Duodenal mucosa (tissue), 2 donors: ENCODE data around the gene KDM6B.
"Not testable (repeated sequence)": the region's sequence is repeated elsewhere in the genome, so short reads cannot be mapped to it uniquely, and the experiment has no call there.

Experiments
- H3K27ac ChIP-seq: one replicate; pipeline ENCODE4 v1.7.0; 2013; ENCODE audit warnings: low read depth, low read length
- H3K27me3 ChIP-seq, 2 donors: one replicate each; pipeline ENCODE4 v1.7.0; 2013; ENCODE audit warnings: low read length in 2 of 2, control low read depth in 1 of 2; ENCODE audit not compliant: insufficient read depth in 2 of 2, control insufficient read depth in 1 of 2
- H3K36me3 ChIP-seq, 2 donors: one replicate each; pipeline ENCODE4 v1.7.0; 2013; ENCODE audit warnings: low read length in 2 of 2, control low read depth in 1 of 2; ENCODE audit not compliant: insufficient read depth in 2 of 2, control insufficient read depth in 1 of 2
- H3K4me1 ChIP-seq, 2 donors: one replicate each; pipeline ENCODE4 v1.7.0; 2013; ENCODE audit warnings: low read length in 2 of 2, control low read depth in 1 of 2; ENCODE audit not compliant: insufficient read depth in 2 of 2, control insufficient read depth in 1 of 2
- H3K4me3 ChIP-seq, 2 donors: one replicate each; pipeline ENCODE4 v1.7.0; 2013; ENCODE audit warnings: low read length in 2 of 2, low read depth in 1 of 2
- H3K9ac ChIP-seq, 2 donors: one replicate each; pipeline ENCODE4 v1.7.0; 2013; ENCODE audit warnings: low read length in 2 of 2, low read depth in 1 of 2
- H3K9me3 ChIP-seq, 2 donors: one replicate each; pipeline ENCODE4 v1.7.0; 2013; ENCODE audit warnings: low read length in 2 of 2, control low read depth in 1 of 2; ENCODE audit not compliant: control insufficient read depth in 1 of 2

KDM6B gene

GRCh38 chr17:7857713-7858521, 23.9 kb downstream of the KDM6B start, which contains the start of gene CYB5D1:
TSS of gene CYB5D1 (plus strand) at chr17:7858003. CDS start at chr17:7858135, 132 bp downstream.
- Histone ChIP-seq H3K4me3 (peak within 1 kb of the TSS; percentile 87 to 91), H3K36me3 (peaks cover 5 to 17% of the 10 kb centered on the region in 2 donors), H3K27me3 (no peaks in the 10 kb centered on the region), H3K27ac (peak within 1 kb of the TSS; percentile 91), H3K4me1 (peaks cover 28 to 36% of the 10 kb centered on the region in 2 donors), H3K9me3 (no peaks in the 10 kb centered on the region), H3K9ac (peak within 1 kb of the TSS; percentile 78 to 79)

DNA sequence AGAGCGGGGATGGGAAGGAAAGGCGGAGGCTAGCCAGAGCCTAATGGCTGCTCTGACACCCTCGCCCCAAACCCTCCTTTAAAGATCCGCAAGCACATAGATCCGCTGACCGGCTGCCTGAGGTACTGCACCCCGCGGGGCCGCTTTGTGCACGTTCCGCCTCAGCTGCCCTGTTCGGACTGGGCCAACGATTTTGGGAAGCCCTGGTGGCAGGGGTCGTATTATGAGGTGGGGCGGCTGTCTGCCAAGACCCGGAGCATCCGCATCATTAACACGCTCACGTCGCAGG, 24.4 kb downstream of the KDM6B start:
- Histone ChIP-seq H3K4me1 (peaks cover 31 to 36% of the 10 kb centered on the region in 2 donors), H3K4me3 (peak overlapping the region; percentile 87 to 91), H3K36me3 (peaks cover 3 to 14% of the 10 kb centered on the region in 2 donors), H3K9ac (peak overlapping the region; percentile 78), H3K27ac (no peak overlapping the region), H3K27me3 (no peaks in the 10 kb centered on the region), H3K9me3 (no peaks in the 10 kb centered on the region)

GRCh38 chr17:7859028-7859427, 25.0 kb downstream of the KDM6B start:
- peak overlapping the region; percentile 87 to 91 for H3K4me3 ChIP-seq
- peaks cover 31 to 36% of the 10 kb centered on the region in 2 donors for H3K4me1 ChIP-seq
- no peak overlapping the region for H3K27ac ChIP-seq
- H3K27me3 ChIP-seq = no peaks in the 10 kb centered on the region
- H3K36me3 ChIP-seq = peaks cover 3 to 14% of the 10 kb centered on the region in 2 donors
- H3K9ac ChIP-seq = peak overlapping the region; percentile 78
- no peaks in the 10 kb centered on the region for H3K9me3 ChIP-seq

GRCh38 chr17:7862692-7863437, 28.8 kb downstream of the KDM6B start:
- Histone ChIP-seq H3K9ac (no peak overlapping the region), H3K36me3 (peaks cover 0 to 8% of the 10 kb centered on the region in 2 donors), H3K27me3 (no peaks in the 10 kb centered on the region), H3K27ac (no peak overlapping the region), H3K9me3 (no peaks in the 10 kb centered on the region), H3K4me3 (no peak overlapping the region), H3K4me1 (peaks cover 16 to 19% of the 10 kb centered on the region in 2 donors)

DNA sequence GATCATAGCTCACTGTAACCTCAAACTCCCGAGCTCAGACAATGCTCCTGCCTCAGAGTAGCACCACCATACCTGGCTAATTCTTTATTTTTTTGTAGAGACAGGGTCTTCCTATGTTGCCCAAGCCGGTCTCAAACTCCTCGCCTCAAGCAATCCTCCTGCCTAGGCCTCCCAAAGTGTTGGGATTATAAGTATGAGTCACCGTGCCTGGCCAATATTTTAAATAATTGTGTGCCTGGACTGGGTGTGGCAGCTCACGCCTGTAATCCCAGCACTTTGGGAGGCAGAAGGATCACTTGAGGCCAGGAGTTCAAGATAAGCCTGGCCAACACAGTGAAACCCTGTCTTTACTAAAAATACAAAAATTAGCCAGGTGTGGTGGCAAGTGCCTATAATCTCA, 30.4 kb downstream of the KDM6B start:
- H3K4me3 ChIP-seq, H3K27me3 ChIP-seq, H3K36me3 ChIP-seq, H3K27ac ChIP-seq, H3K9ac ChIP-seq, H3K9me3 ChIP-seq, H3K4me1 ChIP-seq: not testable (repeated sequence)

GRCh38 chr17:7864995-7865650, 31.1 kb downstream of the KDM6B start:
- peaks cover 3 to 9% of the 10 kb centered on the region in 2 donors for H3K4me1 ChIP-seq
- peaks cover 0 to 3% of the 10 kb centered on the region in 2 donors for H3K36me3 ChIP-seq
- no peaks in the 10 kb centered on the region for H3K27me3 ChIP-seq
- no peak overlapping the region for H3K27ac ChIP-seq
- H3K9ac ChIP-seq = no peak overlapping the region
- H3K9me3 ChIP-seq = no peaks in the 10 kb centered on the region
- no peak overlapping the region for H3K4me3 ChIP-seq

- Histone ChIP-seq H3K4me1 (peaks cover 0 to 9% of the 10 kb centered on the region in 2 donors), H3K9ac (no peak overlapping the region), H3K9me3 (no peaks in the 10 kb centered on the region), H3K27ac (no peak overlapping the region), H3K4me3 (peak overlapping the region in 1 of 2 donors; percentile 1), H3K36me3 (no peaks in the 10 kb centered on the region), H3K27me3 (no peaks in the 10 kb centered on the region)
Observed at GRCh38 chr17:7867881-7868329, 33.9 kb downstream of the KDM6B start.

DNA sequence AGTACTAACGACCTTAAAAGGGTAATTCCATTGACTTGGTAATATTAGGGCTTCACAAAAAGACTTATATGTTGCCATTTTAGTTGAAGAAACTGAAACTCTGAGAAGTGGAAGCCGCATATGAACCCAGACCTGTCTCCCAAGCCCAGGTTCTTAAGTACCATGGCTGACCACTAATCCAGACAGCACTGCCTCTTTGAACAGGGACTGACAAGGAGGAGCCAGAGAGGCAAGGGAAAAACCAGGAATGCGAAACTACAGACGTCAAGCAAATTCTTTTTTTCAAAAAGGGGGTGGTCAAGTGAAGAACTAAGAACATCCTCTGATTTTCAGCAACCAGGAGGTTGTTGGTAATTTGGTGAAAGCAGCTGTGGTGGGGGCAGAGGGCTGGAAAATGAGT, 39.0 kb downstream of the KDM6B start:
- H3K9ac ChIP-seq = no peak overlapping the region

DNA sequence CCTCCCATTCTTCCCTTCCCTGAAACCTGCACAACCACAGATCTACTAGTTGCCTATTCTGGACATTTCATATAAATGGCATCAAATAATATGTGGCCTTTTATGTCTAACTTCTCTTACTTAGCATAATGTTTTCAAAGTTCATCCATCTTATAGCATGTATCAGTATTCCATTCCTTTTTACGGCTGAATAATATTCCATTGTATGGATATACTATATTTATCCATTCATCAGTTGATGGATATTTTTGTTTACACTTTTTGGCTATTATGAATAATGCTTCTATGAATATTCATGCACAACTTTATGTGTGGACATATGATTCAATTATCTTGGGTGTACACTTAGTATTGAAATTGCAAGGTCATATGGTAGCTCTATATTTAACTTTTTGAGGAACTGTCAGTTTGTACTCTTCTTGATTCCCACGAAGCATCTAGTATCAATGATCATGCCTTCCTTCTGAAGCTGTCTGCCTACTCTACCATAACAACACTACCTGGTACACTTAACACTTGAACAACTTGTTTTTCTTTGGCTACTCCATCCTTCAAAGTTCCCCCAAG, 41.9 kb downstream of the KDM6B start:
- Histone ChIP-seq H3K4me3 (no peak overlapping the region), H3K27ac (no peak overlapping the region), H3K9me3 (no peaks in the 10 kb centered on the region), H3K9ac (no peak overlapping the region), H3K27me3 (no peaks in the 10 kb centered on the region), H3K36me3 (peaks cover 4 to 9% of the 10 kb centered on the region in 2 donors), H3K4me1 (no peaks in the 10 kb centered on the region)

More for the DNA sequence above, 39.0 kb downstream of the KDM6B start:
- Histone ChIP-seq H3K27me3 (no peaks in the 10 kb centered on the region), H3K9me3 (no peaks in the 10 kb centered on the region), H3K36me3 (no peaks in the 10 kb centered on the region), H3K27ac (no peak overlapping the region), H3K4me1 (peaks cover 0 to 2% of the 10 kb centered on the region in 2 donors), H3K4me3 (no peak overlapping the region)
